WTC11 (cell line): ENCODE results near the gene TMEM158.

Source experiments
- IRF2 ChIP-seq: sonication (generic); formaldehyde crosslinking; IDR thresholded peaks from 2 replicates; pipeline ENCODE4 v1.8.0; 2022; ENCODE audit warnings: low read depth, missing genetic modification reagents, borderline replicate concordance
- JUN ChIP-seq: sonication (generic); formaldehyde crosslinking; IDR thresholded peaks from 2 replicates; pipeline ENCODE4 v1.8.0; 2023; ENCODE audit warnings: mild to moderate bottlenecking, missing genetic modification reagents
- TF ChIP-seq, protein P1 (sequence below): sonication (generic); formaldehyde crosslinking; conservative IDR thresholded peaks from 2 replicates; pipeline ENCODE4 v1.8.1; 2022; ENCODE audit warnings: mild to moderate bottlenecking, missing genetic modification reagents
- TF ChIP-seq, protein P2 (sequence below): fragments of 200-600 bp; IDR thresholded peaks from 2 replicates; pipeline ENCODE4 v1.8.0; 2022; ENCODE audit warnings: antibody characterized with exemption

DNA sequence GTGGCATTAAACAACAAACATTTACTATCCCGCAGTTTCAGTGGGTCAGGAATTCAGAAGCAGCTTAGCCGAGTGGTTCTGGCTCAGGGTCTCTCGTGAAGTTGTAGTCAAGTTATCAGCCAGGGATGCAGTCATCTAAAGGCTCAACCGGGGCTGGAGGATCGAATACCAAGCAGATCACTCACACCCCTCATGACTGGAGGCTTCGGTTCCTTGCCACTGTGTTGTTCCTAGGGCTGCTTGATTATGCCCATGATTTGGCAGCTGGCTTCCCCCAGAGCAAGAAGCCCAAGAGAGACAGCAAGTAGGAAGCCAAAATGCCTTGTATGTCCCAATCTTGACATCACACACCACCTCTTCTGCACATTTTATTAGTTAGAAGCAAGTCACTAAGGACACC is 46.0 kb downstream of the TMEM158 start:
- TF ChIP-seq, protein P1, sequence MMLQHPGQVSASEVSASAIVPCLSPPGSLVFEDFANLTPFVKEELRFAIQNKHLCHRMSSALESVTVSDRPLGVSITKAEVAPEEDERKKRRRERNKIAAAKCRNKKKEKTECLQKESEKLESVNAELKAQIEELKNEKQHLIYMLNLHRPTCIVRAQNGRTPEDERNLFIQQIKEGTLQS (CRISPR knock-in tag), result no peak
- TF ChIP-seq, protein P2, sequence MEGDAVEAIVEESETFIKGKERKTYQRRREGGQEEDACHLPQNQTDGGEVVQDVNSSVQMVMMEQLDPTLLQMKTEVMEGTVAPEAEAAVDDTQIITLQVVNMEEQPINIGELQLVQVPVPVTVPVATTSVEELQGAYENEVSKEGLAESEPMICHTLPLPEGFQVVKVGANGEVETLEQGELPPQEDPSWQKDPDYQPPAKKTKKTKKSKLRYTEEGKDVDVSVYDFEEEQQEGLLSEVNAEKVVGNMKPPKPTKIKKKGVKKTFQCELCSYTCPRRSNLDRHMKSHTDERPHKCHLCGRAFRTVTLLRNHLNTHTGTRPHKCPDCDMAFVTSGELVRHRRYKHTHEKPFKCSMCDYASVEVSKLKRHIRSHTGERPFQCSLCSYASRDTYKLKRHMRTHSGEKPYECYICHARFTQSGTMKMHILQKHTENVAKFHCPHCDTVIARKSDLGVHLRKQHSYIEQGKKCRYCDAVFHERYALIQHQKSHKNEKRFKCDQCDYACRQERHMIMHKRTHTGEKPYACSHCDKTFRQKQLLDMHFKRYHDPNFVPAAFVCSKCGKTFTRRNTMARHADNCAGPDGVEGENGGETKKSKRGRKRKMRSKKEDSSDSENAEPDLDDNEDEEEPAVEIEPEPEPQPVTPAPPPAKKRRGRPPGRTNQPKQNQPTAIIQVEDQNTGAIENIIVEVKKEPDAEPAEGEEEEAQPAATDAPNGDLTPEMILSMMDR, result no peak
- TF ChIP-seq IRF2 (CRISPR knock-in tag) (no peak), JUN (CRISPR knock-in tag) (no peak)
